Thymus (tissue), 2 donors: ENCODE measurements around the gene PDE6C. TPM values are rescaled to one million over a fixed set of nuclear protein-coding genes. Genes with fewer than 3 reads are reported as not detected.

Source experiments
- polyA plus RNA-seq: library from polyadenylated mRNA; stranded (reverse); fragments of 200-250 nt; gene quantifications from one replicate; pipeline ENCODE4 v1.2.3, GENCODE V29; 2013
- total RNA-seq: library from RNA; stranded (reverse); fragments of 120-200 nt; gene quantifications from one replicate; pipeline ENCODE4 v1.2.4, GENCODE V29; 2013
- donor health status: healthy.

PDE6C gene
- total and polyA plus RNA-seq, 2 donors: 0.18 TPM; not detected in 1

Other genes starting within 250 kb of the PDE6C start
- 6.4 TPM for gene MYOF, start 130.2 kb upstream of the PDE6C start, total RNA-seq
- gene MYOF, start 130.2 kb upstream of the PDE6C start, polyA plus RNA-seq: 14.0 TPM
- 28.7 TPM for gene CEP55, start 115.9 kb upstream of the PDE6C start, total RNA-seq
- gene CEP55, start 115.9 kb upstream of the PDE6C start, polyA plus RNA-seq: 6.4 TPM
- 0.14 TPM for gene FFAR4, start 45.9 kb upstream of the PDE6C start, total RNA-seq
- 0.25 TPM for gene FFAR4, start 45.9 kb upstream of the PDE6C start, polyA plus RNA-seq
- 0.19 TPM for gene RBP4, start 11.3 kb upstream of the PDE6C start, total RNA-seq
- 3.1 TPM for gene RBP4, start 11.3 kb upstream of the PDE6C start, polyA plus RNA-seq
- gene FRA10AC1, start 90.1 kb downstream of the PDE6C start, total RNA-seq: 6.7 TPM
- 20.7 TPM for gene FRA10AC1, start 90.1 kb downstream of the PDE6C start, polyA plus RNA-seq
- gene LGI1, start 145.4 kb downstream of the PDE6C start, total RNA-seq: 0.28 TPM
- gene LGI1, start 145.4 kb downstream of the PDE6C start, polyA plus RNA-seq: 0.18 TPM